Measurements from ENCODE around the gene VCL.
"Not testable (repeated sequence)": the region's sequence is repeated elsewhere in the genome, so short reads cannot be mapped to it uniquely, and the experiment has no call there.

Gene VCL

DNA sequence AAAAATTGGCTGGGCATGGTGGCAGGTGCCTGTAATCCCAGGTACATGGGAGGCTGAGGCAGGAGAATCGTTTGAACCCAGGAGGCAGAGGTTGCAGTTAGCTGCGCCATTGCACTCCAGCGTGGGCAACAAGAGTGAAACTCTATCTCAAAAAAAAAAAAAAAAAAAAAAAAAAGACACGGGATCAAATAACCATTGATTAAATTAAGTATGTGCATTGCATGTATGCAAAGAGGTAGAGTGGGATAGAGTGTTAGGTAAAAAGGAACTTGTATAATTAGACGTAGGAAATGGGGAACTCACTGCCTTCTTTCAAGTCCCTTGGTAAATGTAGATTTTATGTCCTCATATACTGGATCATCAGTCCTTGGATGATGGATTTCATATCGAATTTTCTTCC is 13.1 kb downstream of the VCL start:
- no peak for DNase-seq

GRCh38 chr10:74011770-74012169 is 13.9 kb downstream of the VCL start:
- peak; percentile 69 for DNase-seq

- no peak for DNase-seq
Measured at GRCh38 chr10:74012480-74012879, 14.6 kb downstream of the VCL start.

DNA sequence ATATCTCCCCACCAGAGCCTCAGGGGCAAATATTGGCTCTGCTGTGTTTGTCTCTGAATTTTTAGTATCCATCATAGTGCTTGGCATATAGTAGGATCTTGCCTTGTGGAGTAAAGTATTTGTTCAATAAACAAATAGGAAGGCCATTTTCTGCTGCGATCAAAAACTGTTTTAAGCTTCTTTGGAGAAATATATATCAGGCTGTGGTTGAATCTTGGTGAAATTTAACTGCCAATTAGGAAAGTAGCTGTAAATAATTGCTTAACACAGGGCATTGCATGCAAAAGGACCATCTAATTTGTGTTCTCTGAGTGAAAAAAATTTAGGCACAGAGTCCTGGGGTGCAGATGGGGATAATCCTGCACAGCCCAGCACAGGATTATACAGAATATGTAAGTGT is 15.1 kb downstream of the VCL start:
- no peak for DNase-seq

DNA sequence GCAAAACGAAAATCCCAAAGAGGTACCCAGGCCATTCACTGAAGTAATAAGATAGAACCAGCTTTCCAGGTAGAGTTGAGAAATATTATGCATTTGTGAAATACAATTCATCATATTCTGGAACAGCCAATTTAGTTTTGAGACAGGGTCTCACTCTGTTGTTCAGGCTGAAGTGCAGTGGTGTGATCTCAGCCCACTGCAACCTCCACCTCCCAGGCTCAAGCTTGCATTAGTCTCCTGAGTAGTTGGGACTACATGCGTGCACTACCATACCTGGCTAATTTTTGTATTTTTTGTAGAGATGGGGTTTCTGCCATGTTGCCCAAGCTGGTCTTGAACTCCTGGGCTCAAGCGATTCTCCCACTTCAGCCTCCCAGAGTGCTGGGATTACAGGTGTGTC is 16.7 kb downstream of the VCL start:
- DNase-seq, result not testable (repeated sequence)

DNA sequence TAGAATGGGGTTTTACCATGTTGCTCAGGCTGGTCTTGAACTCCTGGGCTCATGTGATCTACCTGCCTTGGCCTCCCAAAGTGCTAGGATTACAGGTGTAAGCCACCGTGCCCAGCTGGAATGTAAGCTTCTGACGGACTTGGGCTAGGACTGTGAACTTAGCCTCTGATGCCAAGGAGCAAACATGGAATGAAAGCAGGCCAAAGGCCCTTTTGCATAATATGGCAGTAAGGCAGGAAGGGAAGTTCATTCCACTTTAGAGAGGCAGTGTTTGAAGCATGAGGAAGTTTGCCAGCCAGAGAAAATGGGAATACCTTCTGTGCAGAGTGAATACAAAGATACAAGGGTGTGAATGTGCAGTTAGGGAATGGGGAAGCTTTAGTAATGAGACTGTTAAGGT is 20.3 kb downstream of the VCL start:
- DNase-seq, result no peak

- DNase-seq, result no peak
Measured at GRCh38 chr10:74021248-74022055, 23.5 kb downstream of the VCL start.

DNA sequence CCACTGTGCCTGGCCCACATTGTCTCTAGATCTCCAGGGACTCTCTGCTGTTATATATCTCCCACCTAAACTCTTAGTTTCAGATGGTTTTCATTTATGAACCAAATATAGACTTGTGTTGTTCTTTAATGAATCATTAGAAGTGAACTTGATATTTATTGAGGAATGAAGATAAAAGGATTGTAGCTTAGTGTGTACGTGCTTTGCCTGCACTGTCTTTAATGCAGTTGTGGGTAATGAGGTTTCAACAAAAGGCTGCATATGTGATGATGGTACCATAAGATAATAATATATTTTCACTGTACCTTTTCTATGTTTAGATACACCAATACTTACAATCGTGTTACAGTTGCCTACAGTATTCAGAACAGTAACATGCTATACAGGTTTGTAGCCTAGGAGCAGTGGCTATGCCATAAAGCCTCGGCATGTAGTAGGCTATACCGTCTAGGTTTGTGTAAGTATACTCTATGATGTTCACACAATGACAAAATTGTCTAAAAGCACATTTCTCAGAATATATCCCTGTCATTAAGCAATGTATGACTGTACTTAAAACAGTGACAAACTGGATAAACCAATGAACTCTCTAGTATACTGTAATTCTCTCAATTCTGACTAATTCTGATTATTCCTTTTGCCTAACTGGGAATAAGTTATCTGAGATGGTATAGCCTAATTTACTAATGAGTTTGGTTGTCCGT is 25.2 kb downstream of the VCL start:
- DNase-seq, result no peak

GRCh38 chr10:74024600-74024999 is 26.7 kb downstream of the VCL start:
- no peak for DNase-seq

DNA sequence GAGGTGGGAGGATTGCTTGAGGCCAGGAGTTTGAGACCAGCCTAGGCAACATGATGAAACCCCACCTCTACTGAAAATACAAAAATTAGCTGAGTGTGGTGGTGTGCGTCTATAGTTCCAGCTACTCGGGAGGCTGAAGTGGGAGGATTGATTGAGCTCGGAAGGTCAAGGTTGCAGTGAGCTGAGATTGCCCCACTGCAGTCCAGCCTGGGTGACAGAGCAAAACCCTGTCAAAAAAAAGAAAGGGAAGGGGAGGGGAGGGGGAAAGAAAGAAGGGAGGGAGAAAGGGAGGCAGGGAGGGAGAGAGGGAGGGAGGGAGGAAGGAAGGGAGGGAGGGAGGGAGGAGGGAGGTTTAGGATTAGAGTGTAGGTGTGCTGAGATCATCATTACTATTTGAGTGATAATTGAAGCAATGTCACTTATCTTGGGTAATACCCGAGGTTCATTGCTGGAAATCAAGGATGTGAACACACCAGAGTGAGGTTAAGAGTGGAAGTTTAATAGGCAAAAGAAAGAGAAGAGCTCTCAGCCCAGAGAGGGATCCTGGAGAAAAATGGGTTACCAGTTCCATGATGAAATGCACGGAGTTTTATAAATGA is 27.6 kb downstream of the VCL start:
- DNase-seq, result no peak

GRCh38 chr10:74026428-74027015 is 28.6 kb downstream of the VCL start:
- DNase-seq, result no peak

DNA sequence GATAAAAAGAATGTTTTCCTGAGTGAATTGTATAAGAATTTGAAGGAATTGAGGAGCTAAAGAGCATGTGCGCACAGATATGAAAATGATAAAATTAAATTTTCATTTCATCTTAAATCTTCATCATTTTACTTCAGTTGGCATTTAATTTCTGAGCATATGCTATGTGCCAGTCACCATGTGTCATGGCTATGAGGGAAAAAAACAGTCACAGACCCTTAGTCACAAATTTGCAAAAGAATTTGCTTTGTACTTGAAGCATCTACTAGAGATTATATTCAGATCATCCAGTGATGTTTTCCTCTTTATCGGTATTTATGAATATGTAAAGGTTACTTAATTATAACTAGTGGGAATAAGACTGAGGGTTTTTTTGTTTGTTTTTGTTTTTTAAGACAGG is 29.8 kb downstream of the VCL start:
- DNase-seq, result no peak

DNA sequence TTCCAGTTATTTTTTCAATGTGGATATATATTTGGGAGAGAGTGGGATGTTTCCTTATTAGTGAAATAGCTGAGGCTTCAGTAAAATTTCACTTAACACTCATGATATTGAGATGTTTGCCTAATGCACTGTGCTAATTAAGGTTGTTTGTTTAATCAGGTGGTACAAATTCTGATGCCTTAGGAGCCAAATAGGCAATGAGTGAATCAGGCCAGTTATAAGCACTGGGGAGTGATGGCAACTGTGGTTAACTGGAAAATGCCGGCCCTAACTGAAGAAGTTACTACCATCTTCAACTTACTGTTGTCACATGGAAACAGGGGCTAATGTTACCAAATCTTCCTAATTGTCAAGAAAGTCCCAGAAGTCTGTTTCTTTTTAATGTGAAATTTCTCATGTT is 32.0 kb downstream of the VCL start:
- DNase-seq, result no peak

GRCh38 chr10:74032208-74032607 is 34.3 kb downstream of the VCL start:
- DNase-seq, result not testable (repeated sequence)

GRCh38 chr10:74032900-74033655 is 35.2 kb downstream of the VCL start:
- no peak for DNase-seq

DNA sequence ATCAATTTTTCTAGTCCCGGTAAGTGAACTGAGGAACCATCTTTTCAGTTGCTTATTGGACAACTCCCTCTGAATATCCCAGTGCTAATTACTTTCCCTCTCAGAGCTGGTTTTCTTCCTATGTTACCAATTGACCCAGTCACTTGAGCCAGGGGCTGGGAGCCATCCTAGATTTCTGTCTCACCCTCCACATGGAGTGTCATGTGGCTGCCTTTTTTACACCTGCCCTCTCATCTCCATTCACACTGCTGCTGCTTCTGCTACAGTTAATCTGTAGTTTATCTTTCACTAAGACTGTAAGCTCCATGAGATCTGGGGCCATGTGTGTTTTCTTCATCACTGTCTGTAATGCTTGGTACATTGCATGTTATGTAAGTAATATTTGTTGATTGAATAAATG is 35.8 kb downstream of the VCL start:
- DNase-seq, result no peak

GRCh38 chr10:74034301-74034700 is 36.4 kb downstream of the VCL start:
- no peak for DNase-seq

GRCh38 chr10:74035303-74035702 is 37.4 kb downstream of the VCL start:
- no peak for DNase-seq

DNA sequence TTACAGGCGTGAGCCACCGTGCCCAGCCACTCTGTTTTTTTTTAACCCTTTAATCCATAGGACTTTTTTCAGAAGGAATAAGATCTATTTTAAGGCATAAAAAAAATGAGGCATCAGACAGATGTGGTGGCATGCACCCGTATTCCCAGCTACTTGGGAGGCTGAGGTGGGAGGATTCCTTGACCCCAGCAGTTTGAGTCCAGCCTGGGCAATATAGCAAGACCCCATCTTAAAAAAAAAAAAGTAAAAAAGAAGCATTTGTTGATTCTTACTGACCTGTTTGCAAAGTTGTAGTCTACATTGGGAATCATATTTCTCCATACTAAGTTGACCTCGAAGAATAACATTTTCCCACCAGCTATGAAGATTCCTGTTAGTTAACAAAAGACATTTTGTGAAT is 38.6 kb downstream of the VCL start:
- no peak for DNase-seq

DNA sequence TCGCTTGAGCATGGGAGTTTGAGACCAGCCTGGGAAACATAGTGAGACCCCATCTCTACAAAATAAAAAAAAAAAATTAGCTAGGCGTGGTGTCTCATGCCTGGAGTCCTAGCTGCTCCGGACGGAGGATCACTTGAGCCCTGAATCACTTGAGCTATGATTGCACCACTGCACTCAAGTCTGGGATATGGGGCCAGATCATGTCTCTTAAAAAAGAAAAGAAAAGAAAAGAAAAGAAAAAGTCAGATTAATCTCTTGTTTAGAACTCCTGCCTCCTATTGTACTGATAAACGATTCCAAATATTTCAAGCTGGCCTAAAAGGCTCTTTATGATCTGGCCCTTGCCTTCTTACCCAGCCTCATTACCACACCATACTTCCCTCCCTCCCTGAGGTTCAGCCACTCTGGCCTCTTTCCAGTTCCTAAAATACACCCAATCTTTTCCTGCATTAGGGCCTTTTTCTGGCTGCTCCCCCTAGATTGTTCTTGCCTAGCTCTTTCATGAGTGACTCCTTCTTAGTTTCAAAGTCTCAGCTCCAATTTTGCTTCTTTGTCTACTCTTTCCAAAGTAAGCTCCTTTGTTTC is 41.7 kb downstream of the VCL start:
- DNase-seq, result no peak

GRCh38 chr10:74040200-74041126 is 42.5 kb downstream of the VCL start:
- no peak for DNase-seq

Measured in amniotic stem cell (primary cell).